Measurements from ENCODE around the gene TPP2. TPM values are rescaled to one million over a fixed set of nuclear protein-coding genes. Genes with fewer than 3 reads are reported as not detected.

The TPP2 gene
- polyA plus RNA-seq, 1 donor from 2014 or later, result 45.4 TPM

DNA sequence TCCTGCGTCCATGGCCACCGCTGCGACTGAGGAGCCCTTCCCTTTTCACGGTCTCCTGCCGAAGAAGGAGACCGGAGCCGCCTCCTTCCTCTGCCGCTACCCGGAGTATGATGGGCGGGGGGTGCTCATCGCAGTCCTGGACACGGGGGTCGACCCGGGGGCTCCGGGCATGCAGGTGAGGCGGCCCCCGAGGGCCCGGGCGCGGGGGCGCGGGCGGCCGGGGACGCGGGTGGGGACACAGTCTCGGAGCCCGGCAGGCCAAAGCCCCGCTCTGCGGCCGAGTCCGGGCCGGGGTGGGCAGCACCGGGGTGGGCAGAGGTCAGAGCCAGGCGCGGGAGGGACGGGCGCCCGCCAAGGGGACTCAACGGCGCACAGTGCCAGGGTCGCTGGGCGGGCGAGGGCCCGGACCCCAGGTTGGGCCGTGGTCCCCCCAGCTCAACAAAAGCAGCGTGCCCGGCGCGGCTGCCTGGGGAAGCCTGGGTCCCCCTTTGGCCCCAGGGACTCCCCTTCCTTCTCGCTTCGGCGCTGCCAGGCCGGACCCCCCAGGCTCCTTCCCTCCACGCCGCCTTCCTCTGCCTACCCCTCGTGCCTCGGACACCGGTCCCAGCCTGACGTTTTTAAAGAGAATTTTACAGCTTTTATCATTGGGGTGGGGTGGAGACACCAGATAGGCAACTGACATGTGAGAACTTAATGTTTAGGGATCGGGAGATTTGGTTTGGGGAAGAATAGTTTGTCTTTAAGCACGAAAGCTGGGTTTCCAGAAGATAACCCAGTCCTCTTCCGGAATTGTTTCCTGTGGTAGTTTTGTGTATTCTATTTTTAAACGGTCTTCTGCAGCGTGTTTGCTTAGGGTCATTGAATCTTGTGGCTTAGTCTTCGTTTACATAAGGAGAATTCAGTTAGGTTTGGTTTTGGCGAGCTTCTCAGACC is 509 bp downstream of the TPP2 start:
- H3K9me2 ChIP-seq (ENCODE audit: insufficient read depth, low read length), result no peaks in the 10 kb centered on the region
- H3K9me3 ChIP-seq (ENCODE audit: low read length), result no peaks in the 10 kb centered on the region
- peak overlapping the region; percentile 77 for H3K4me3 ChIP-seq (ENCODE audit: low read length)
- peak overlapping the region; percentile 86 for H3K4me2 ChIP-seq (ENCODE audit: low read length)
- TF ChIP-seq MXI1 (conservative IDR thresholded peaks at IDR 0.05; ENCODE audit: poor library complexity, severe bottlenecking) (peak; percentile 38), EP300 (conservative IDR thresholded peaks at IDR 0.05; ENCODE audit: poor library complexity, severe bottlenecking) (no peak)
- TF ChIP-seq, protein P1, sequence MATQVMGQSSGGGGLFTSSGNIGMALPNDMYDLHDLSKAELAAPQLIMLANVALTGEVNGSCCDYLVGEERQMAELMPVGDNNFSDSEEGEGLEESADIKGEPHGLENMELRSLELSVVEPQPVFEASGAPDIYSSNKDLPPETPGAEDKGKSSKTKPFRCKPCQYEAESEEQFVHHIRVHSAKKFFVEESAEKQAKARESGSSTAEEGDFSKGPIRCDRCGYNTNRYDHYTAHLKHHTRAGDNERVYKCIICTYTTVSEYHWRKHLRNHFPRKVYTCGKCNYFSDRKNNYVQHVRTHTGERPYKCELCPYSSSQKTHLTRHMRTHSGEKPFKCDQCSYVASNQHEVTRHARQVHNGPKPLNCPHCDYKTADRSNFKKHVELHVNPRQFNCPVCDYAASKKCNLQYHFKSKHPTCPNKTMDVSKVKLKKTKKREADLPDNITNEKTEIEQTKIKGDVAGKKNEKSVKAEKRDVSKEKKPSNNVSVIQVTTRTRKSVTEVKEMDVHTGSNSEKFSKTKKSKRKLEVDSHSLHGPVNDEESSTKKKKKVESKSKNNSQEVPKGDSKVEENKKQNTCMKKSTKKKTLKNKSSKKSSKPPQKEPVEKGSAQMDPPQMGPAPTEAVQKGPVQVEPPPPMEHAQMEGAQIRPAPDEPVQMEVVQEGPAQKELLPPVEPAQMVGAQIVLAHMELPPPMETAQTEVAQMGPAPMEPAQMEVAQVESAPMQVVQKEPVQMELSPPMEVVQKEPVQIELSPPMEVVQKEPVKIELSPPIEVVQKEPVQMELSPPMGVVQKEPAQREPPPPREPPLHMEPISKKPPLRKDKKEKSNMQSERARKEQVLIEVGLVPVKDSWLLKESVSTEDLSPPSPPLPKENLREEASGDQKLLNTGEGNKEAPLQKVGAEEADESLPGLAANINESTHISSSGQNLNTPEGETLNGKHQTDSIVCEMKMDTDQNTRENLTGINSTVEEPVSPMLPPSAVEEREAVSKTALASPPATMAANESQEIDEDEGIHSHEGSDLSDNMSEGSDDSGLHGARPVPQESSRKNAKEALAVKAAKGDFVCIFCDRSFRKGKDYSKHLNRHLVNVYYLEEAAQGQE (IDR thresholded peaks at IDR 0.05; ENCODE audit: borderline replicate concordance), result peak; percentile 41
- no peak overlapping the region for H2AFZ ChIP-seq (ENCODE audit: low read depth, low read length)
- peak overlapping the region; percentile 43 for H3K27ac ChIP-seq (ENCODE audit: low read length)
- H3F3A ChIP-seq (ENCODE audit: insufficient read depth, low read length, poor library complexity, severe bottlenecking), result no peaks in the 10 kb centered on the region
- H3K9ac ChIP-seq (ENCODE audit: low read length), result peak overlapping the region; percentile 77
- no peaks in the 10 kb centered on the region for H3K36me3 ChIP-seq (ENCODE audit: insufficient read depth, low read length)
- H3K79me2 ChIP-seq (replicated peaks; ENCODE audit: insufficient read depth, low read length), result peaks cover 51% of the 10 kb centered on the region
- no peaks in the 10 kb centered on the region for H4K20me1 ChIP-seq (ENCODE audit: insufficient read depth)
- no peaks in the 10 kb centered on the region for H3K27me3 ChIP-seq (ENCODE audit: insufficient read depth, low read depth, low read length)

DNA sequence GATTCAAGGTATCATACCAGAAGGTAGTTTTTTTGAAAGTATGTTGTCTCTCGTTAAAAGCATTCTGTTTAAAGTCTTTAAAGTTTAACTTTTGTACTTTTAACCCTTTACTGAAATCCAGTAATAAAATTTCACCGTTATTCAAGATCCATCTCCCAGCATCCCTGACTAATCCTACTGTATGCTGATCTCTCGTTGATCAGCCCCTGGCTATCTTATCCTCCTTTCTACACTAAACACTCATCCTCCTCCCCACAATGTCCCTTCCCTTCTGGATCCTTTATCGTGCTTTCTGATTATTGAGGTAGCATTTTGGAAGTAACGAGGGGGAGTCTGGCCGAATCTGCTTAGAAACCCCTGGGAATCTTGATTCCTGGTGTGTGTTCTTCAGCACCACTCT is 1.3 kb downstream of the TPP2 start:
- H3K9ac ChIP-seq (ENCODE audit: low read length), result peak overlapping the region; percentile 77
- H3K36me3 ChIP-seq (ENCODE audit: insufficient read depth, low read length), result no peaks in the 10 kb centered on the region
- H4K20me1 ChIP-seq (ENCODE audit: insufficient read depth), result no peaks in the 10 kb centered on the region
- TF ChIP-seq EZH2 (IDR thresholded peaks at IDR 0.05; ENCODE audit: borderline replicate concordance, insufficient read depth, low read length, poor library complexity, severe bottlenecking) (no peak), SMC3 (conservative IDR thresholded peaks at IDR 0.05; ENCODE audit: poor library complexity) (no peak), MXI1 (conservative IDR thresholded peaks at IDR 0.05; ENCODE audit: poor library complexity, severe bottlenecking) (no peak), POLR2AphosphoS5 (IDR thresholded peaks at IDR 0.05) (no peak), RAD21 (conservative IDR thresholded peaks at IDR 0.05) (no peak), TAF1 (IDR thresholded peaks at IDR 0.05; ENCODE audit: low read depth) (no peak), EP300 (conservative IDR thresholded peaks at IDR 0.05; ENCODE audit: poor library complexity, severe bottlenecking) (no peak)
- TF ChIP-seq, protein P1 (IDR thresholded peaks at IDR 0.05; ENCODE audit: borderline replicate concordance), result no peak
- TF ChIP-seq, protein P2, sequence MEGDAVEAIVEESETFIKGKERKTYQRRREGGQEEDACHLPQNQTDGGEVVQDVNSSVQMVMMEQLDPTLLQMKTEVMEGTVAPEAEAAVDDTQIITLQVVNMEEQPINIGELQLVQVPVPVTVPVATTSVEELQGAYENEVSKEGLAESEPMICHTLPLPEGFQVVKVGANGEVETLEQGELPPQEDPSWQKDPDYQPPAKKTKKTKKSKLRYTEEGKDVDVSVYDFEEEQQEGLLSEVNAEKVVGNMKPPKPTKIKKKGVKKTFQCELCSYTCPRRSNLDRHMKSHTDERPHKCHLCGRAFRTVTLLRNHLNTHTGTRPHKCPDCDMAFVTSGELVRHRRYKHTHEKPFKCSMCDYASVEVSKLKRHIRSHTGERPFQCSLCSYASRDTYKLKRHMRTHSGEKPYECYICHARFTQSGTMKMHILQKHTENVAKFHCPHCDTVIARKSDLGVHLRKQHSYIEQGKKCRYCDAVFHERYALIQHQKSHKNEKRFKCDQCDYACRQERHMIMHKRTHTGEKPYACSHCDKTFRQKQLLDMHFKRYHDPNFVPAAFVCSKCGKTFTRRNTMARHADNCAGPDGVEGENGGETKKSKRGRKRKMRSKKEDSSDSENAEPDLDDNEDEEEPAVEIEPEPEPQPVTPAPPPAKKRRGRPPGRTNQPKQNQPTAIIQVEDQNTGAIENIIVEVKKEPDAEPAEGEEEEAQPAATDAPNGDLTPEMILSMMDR (IDR thresholded peaks at IDR 0.05; ENCODE audit: poor library complexity, severe bottlenecking), result no peak
- H3K4me3 ChIP-seq (ENCODE audit: low read length), result peak overlapping the region; percentile 77
- no peak overlapping the region for H2AFZ ChIP-seq (ENCODE audit: low read depth, low read length)
- H3K9me3 ChIP-seq (ENCODE audit: low read length), result no peaks in the 10 kb centered on the region
- H3K4me2 ChIP-seq (ENCODE audit: low read length), result peak overlapping the region; percentile 86
- H3K27me3 ChIP-seq (ENCODE audit: insufficient read depth, low read depth, low read length), result no peaks in the 10 kb centered on the region
- no peaks in the 10 kb centered on the region for H3F3A ChIP-seq (ENCODE audit: insufficient read depth, low read length, poor library complexity, severe bottlenecking)
- H3K9me2 ChIP-seq (ENCODE audit: insufficient read depth, low read length), result no peaks in the 10 kb centered on the region
- H3K79me2 ChIP-seq (replicated peaks; ENCODE audit: insufficient read depth, low read length), result peaks cover 58% of the 10 kb centered on the region
- no peak overlapping the region for H3K27ac ChIP-seq (ENCODE audit: low read length)

Data from neural cell (in vitro differentiated cells).